HEK293T (cell line): ENCODE measurements around the gene PPP3R2.

Source experiments
- CTCF ChIA-PET: fragments of 350-600 bp; formaldehyde crosslinking; extraction: SDS; loops from one replicate; lab custom pipeline; 2021; ENCODE audit warnings: antibody characterized with exemption, inconsistent platforms; lab: Yijun Ruan, JAX
- POLR2A ChIA-PET: fragments of 350-600 bp; formaldehyde crosslinking; extraction: SDS; loops from one replicate; lab custom pipeline; 2020; ENCODE audit warnings: antibody characterized with exemption, inconsistent platforms; lab: Yijun Ruan, JAX
- DNase-seq: peaks from one replicate; pipeline ENCODE4 v3.0.0; 2012; ENCODE audit warnings: mixed read lengths; ENCODE audit errors: extremely low spot score
- ARNT ChIP-seq: fragments of 450-650 bp; IDR thresholded peaks from 2 replicates; pipeline ENCODE4 v1.6.1; 2017; ENCODE audit warnings: mild to moderate bottlenecking
- BHLHE40 ChIP-seq: fragments of 450-650 bp; IDR thresholded peaks from 2 replicates; pipeline ENCODE4 v1.6.1; 2016; ENCODE audit warnings: mild to moderate bottlenecking, moderate library complexity, borderline replicate concordance
- CTBP1 ChIP-seq: fragments of 450-650 bp; IDR thresholded peaks from 2 replicates; pipeline ENCODE4 v1.6.1; 2016; ENCODE audit warnings: borderline replicate concordance
- ELF4 ChIP-seq: fragments of 450-650 bp; IDR thresholded peaks from 2 replicates; pipeline ENCODE4 v1.6.1; 2017; ENCODE audit warnings: antibody characterized with exemption
- FOXA1 ChIP-seq: fragments of 450-650 bp; IDR thresholded peaks from 2 replicates; pipeline ENCODE4 v1.6.1; 2016; ENCODE audit warnings: mild to moderate bottlenecking
- FOXK2 ChIP-seq: fragments of 450-650 bp; IDR thresholded peaks from 2 replicates; pipeline ENCODE4 v1.6.1; 2016; ENCODE audit warnings: mild to moderate bottlenecking
- FOXM1 ChIP-seq: fragments of 450-650 bp; IDR thresholded peaks from 2 replicates; pipeline ENCODE4 v1.6.1; 2017; ENCODE audit warnings: mild to moderate bottlenecking, borderline replicate concordance
- HDGF ChIP-seq: fragments of 450-650 bp; IDR thresholded peaks from 2 replicates; pipeline ENCODE4 v1.6.1; 2017; ENCODE audit warnings: antibody characterized with exemption, borderline replicate concordance
- L3MBTL2 ChIP-seq: fragments of 450-650 bp; conservative IDR thresholded peaks from 2 replicates; pipeline ENCODE4 v1.6.1; 2016; ENCODE audit warnings: mild to moderate bottlenecking
- LEF1 ChIP-seq: fragments of 450-650 bp; IDR thresholded peaks from 2 replicates; pipeline ENCODE4 v1.6.1; 2017; ENCODE audit warnings: mild to moderate bottlenecking, borderline replicate concordance
- NFRKB ChIP-seq: fragments of 450-650 bp; IDR thresholded peaks from 2 replicates; pipeline ENCODE4 v1.6.1; 2016; ENCODE audit warnings: mild to moderate bottlenecking, moderate library complexity
- SP1 ChIP-seq: fragments of 450-650 bp; IDR thresholded peaks from 2 replicates; pipeline ENCODE4 v1.6.1; 2017
- SUZ12 ChIP-seq: fragments of 450-650 bp; IDR thresholded peaks from 2 replicates; pipeline ENCODE4 v1.6.1; 2016; ENCODE audit warnings: mild to moderate bottlenecking
- TARDBP ChIP-seq: fragments of 450-650 bp; IDR thresholded peaks from 2 replicates; pipeline ENCODE4 v1.6.1; 2016
- ZNF384 ChIP-seq: fragments of 450-650 bp; IDR thresholded peaks from 2 replicates; pipeline ENCODE4 v1.6.1; 2016
- TF ChIP-seq, protein P1 (sequence below): fragments of 450-650 bp; IDR thresholded peaks from 2 replicates; pipeline ENCODE4 v1.6.1; 2016

The PPP3R2 gene

DNA sequence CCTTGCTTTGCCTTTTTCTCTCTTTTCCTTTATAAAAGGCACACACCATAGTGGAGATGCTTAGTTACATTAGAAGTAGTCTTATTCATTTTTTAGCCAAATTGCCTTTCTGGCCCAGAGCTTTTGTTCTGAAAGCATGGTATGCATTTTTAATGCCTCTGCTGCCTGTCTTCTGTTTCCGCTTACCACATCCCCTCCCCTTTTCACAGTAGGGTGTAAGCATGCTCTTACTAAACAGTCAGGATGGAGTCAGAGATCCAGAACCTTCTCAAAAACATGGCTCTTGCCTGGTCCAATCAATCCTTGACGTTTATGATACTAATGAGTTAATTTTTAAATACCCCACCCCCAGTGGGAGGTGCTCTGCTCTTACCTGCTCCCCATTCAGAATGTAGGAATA, 22.5 kb downstream of the PPP3R2 start:
- TF ChIP-seq LEF1 (no peak), BHLHE40 (no peak), CTBP1 (no peak), NFRKB (no peak), FOXK2 (no peak), FOXM1 (no peak), SUZ12 (no peak), ELF4 (no peak), TARDBP (no peak), L3MBTL2 (no peak), SP1 (no peak), HDGF (no peak), ZNF384 (no peak), ARNT (no peak), FOXA1 (no peak)
- TF ChIP-seq, protein P1, sequence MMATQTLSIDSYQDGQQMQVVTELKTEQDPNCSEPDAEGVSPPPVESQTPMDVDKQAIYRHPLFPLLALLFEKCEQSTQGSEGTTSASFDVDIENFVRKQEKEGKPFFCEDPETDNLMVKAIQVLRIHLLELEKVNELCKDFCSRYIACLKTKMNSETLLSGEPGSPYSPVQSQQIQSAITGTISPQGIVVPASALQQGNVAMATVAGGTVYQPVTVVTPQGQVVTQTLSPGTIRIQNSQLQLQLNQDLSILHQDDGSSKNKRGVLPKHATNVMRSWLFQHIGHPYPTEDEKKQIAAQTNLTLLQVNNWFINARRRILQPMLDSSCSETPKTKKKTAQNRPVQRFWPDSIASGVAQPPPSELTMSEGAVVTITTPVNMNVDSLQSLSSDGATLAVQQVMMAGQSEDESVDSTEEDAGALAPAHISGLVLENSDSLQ: no peak
- no peak for DNase-seq
- ChIA-PET POLR2A (interaction anchor here (1.2 kb wide), 1 partner anchor 39 kb away, joined by 3 read pairs; the partner anchor contains the start of gene RNF20), CTCF (no interaction called here)

- no peak for DNase-seq
- TF ChIP-seq L3MBTL2: no peak
- no peak for TF ChIP-seq BHLHE40
- no peak for TF ChIP-seq SUZ12
- no peak for TF ChIP-seq LEF1
- TF ChIP-seq FOXK2: no peak
- TF ChIP-seq TARDBP: no peak
- no peak for TF ChIP-seq ELF4
- TF ChIP-seq FOXA1: no peak
- TF ChIP-seq SP1: no peak
- TF ChIP-seq NFRKB: no peak
- TF ChIP-seq ARNT: no peak
- no peak for TF ChIP-seq CTBP1
- no peak for TF ChIP-seq HDGF
- CTCF ChIA-PET: no interaction called here
These were observed 23.7 kb downstream of the PPP3R2 start for GRCh38 chr9:101571114-101571513.

DNA sequence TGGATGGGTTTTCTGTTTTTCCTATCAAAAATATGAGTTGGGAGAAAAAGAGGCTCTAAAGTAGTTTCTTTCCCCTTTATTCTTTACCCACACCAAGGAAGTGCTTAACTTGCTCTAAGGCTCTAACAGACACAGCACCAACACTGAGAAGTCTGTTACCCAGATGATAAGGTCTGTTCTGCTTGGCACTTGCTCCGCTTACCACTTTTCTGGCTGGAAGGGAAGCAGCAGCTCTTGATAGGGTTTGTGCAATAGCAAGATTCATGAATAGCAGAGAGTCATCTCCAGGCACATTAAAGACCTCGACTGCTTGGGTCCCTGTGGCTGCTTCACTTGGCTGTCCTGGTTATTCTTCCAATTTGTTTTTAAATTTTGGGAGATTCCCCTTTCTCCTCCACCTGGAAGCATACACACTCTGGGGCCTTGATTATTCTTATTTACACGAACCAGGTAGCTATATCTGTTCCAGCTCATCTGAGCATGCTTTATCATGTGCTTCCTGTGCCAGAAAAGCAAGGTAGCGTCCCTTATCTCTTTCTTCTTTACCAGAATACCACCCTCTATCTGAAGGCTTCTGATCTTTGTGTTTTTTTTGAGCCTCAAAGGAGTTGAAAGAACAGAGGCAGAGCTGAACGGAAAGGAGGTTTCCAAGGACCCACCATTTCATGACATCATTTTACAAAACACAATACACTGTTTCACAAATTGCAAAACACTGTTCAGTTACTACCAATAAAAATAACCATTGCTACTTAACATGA, 24.8 kb downstream of the PPP3R2 start:
- TF ChIP-seq ELF4 (no peak), ARNT (no peak), ZNF384 (no peak), NFRKB (no peak), SP1 (no peak), LEF1 (no peak), SUZ12 (no peak), HDGF (no peak), FOXK2 (no peak), CTBP1 (no peak), FOXA1 (no peak), FOXM1 (no peak), L3MBTL2 (no peak), BHLHE40 (no peak), TARDBP (no peak)
- TF ChIP-seq, protein P1: no peak
- DNase-seq: no peak
- ChIA-PET CTCF (interaction anchor here (1.2 kb wide), 1 partner anchor 111 kb away, joined by 3 read pairs; no protein-coding TSS in a partner anchor), POLR2A (no interaction called here)

More at GRCh38 chr9:101571114-101571513, 23.7 kb downstream of the PPP3R2 start:
- POLR2A ChIA-PET: no interaction called here

DNA sequence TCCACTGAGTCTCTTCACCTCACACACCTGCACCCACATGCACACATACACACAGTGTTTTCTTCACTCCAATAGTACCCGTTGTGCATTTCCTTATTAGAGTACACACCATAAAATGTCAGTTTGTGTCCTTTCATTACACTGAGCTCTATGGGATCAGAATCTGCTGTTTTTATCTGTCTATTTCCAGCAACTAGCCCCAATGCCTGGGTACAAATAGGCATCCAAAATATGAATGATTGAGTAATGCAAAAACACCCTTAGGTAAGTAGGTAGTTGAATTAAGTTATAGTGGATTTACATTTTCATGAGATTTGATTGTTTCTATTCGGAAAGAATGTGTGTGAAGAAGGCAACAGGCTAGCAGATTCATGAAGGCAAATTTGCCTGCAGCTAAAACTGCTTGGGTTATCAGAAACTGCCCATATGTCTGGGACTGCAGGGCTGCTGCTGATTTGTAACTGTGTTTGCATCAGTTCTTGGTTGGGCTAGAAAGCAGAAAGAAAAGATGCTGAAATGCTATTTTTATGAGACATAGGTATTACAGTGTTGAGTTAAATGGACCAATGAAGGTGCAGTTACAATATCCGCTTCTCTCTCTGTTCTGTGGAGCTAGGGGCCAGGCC, 26.9 kb downstream of the PPP3R2 start:
- ChIA-PET POLR2A (no interaction called here), CTCF (no interaction called here)
- no peak for TF ChIP-seq FOXM1
- no peak for TF ChIP-seq TARDBP
- TF ChIP-seq BHLHE40: no peak
- no peak for TF ChIP-seq NFRKB
- DNase-seq: no peak

- peak; percentile 15 for DNase-seq
- CTCF ChIA-PET: no interaction called here
- POLR2A ChIA-PET: no interaction called here
- TF ChIP-seq, protein P1: peak; percentile 58
- TF ChIP-seq L3MBTL2: no peak
These were observed 27.7 kb downstream of the PPP3R2 start for GRCh38 chr9:101566904-101567724.

DNA sequence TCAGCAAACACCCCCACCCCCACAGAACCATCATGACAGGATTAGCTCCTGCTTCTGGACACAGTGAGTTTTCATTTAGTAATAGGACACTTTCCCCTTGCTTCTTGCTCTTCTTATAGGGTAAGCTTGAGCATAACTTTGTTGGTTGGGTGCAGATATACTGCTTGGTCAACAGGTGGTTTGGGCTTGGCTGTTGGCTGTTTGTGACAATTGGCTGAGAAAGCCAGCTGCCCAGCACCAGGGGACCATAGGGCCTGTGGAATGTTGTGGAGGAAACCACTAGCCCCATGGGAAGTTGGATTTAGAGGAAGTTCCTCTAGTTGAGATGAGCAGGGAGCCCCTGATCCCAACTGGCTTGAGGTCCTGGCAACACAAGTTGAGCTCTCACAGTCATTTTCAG, 30.5 kb downstream of the PPP3R2 start:
- CTCF ChIA-PET: interaction anchor here (0.6 kb wide), 1 partner anchor 88 kb away, joined by 3 read pairs; no protein-coding TSS in a partner anchor

More for the DNA sequence above, 30.5 kb downstream of the PPP3R2 start:
- no peak for DNase-seq
- POLR2A ChIA-PET: no interaction called here
- TF ChIP-seq FOXK2 (no peak), SUZ12 (no peak), FOXM1 (no peak), BHLHE40 (no peak)
